Endothelial cell of umbilical vein (primary cell): ENCODE data around the gene CHIT1. TPM values are rescaled to one million over a fixed set of nuclear protein-coding genes. Genes with fewer than 3 reads are reported as not detected.

Experiments used
- BruUV-seq: library from RNA; stranded (reverse); fragments of 400-500 nt; replicated peaks from 2 replicates; lab custom pipeline; 2021; lab: Mats Ljungman, UMichigan
- CTCF ChIA-PET: fragments of 300-600, 350-600 bp; sonication (Branson Sonifier 250); formaldehyde crosslinking; loops from one replicate; lab custom pipeline; 2021; ENCODE audit warnings: antibody characterized with exemption, inconsistent platforms; lab: Charles Lee
- POLR2A ChIA-PET: fragments of 300-600, 350-600 bp; sonication (Branson Sonifier 250); formaldehyde crosslinking; loops from one replicate; lab custom pipeline; 2021; ENCODE audit warnings: antibody characterized with exemption, inconsistent platforms; lab: Charles Lee
- DNase-seq: peaks from one replicate; pipeline ENCODE4 v3.0.0-alpha.2; 2011; ENCODE audit warnings: low read depth, low spot score
- FAIRE-seq: peaks from 2 replicates; lab custom pipeline; 2011; peaks lifted over from hg19 to GRCh38; lab: Jason Lieb, UNC
- H2AFZ ChIP-seq: 2 replicates; pipeline ENCODE4 v1.6.0; 2012; ENCODE audit warnings: low read depth, low read length, control low read depth, inconsistent platforms
- H3K27ac ChIP-seq: 2 replicates; pipeline ENCODE4 v1.5.1; 2011; ENCODE audit warnings: low read depth, mild to moderate bottlenecking, control low read depth, low read length, moderate library complexity; ENCODE audit not compliant: insufficient read depth
- H3K27me3 ChIP-seq, 2 experiments: 2 replicates each; pipeline versions ENCODE4 v1.6.0 to v1.6.1; 2011; ENCODE audit warnings: low read length in 2 of 2, mixed read lengths in 1 of 2; ENCODE audit not compliant: control insufficient read depth in 2 of 2, insufficient read depth in 2 of 2
- H3K36me3 ChIP-seq, 2 experiments: 2 replicates in 1 of 2; 3 replicates in 1 of 2; pipeline ENCODE4 v1.5.1; 2011; ENCODE audit warnings: low read length in 2 of 2, mild to moderate bottlenecking in 1 of 2, moderate library complexity in 1 of 2; ENCODE audit not compliant: control insufficient read depth in 2 of 2, insufficient read depth in 2 of 2; ENCODE audit errors: extremely low read depth in 1 of 2
- H3K4me1 ChIP-seq: 3 replicates; pipeline ENCODE4 v1.5.1; 2011; ENCODE audit warnings: mild to moderate bottlenecking, low read length; ENCODE audit not compliant: control insufficient read depth, insufficient read depth; ENCODE audit errors: extremely low read depth
- H3K4me2 ChIP-seq: 2 replicates; pipeline ENCODE4 v1.6.1; 2011; ENCODE audit warnings: low read length, control low read depth, mixed read lengths; ENCODE audit not compliant: insufficient read depth
- H3K4me3 ChIP-seq, 3 experiments: fragments of 200-600 bp in 1 of 3; sonication (generic), shearing (Covaris generic) in 1 of 3; replicated peaks in 1 of 3; 2 replicates each; pipeline ENCODE4 v1.5.1; 2011 to 2016; ENCODE audit warnings: control low read depth in 3 of 3, low read length in 3 of 3, mild to moderate bottlenecking in 2 of 3, inconsistent platforms in 1 of 3, low read depth in 1 of 3, moderate library complexity in 1 of 3; ENCODE audit not compliant: insufficient read depth in 1 of 3
- H3K79me2 ChIP-seq: 2 replicates; pipeline ENCODE4 v1.6.0; 2012; ENCODE audit warnings: low read length, inconsistent platforms; ENCODE audit not compliant: control insufficient read depth, insufficient read depth
- H3K9ac ChIP-seq: replicated peaks from 2 replicates; pipeline ENCODE3; 2011; ENCODE audit warnings: low read length, control low read depth; ENCODE audit not compliant: insufficient read depth; ENCODE audit errors: extremely low read depth
- H3K9me1 ChIP-seq: replicated peaks from 3 replicates; pipeline ENCODE4 v1.6.0; 2011; ENCODE audit warnings: mild to moderate bottlenecking, low read length; ENCODE audit not compliant: control insufficient read depth, insufficient read depth; ENCODE audit errors: extremely low read depth
- H3K9me3 ChIP-seq: replicated peaks from 2 replicates; pipeline ENCODE4 v1.5.1; 2012; ENCODE audit warnings: low read length, inconsistent platforms; ENCODE audit not compliant: control insufficient read depth, insufficient read depth
- H4K20me1 ChIP-seq: replicated peaks from 2 replicates; pipeline ENCODE3; 2011; ENCODE audit warnings: mild to moderate bottlenecking, low read length; ENCODE audit not compliant: control insufficient read depth, insufficient read depth; ENCODE audit errors: extremely low read depth
- EZH2 ChIP-seq: IDR thresholded peaks from 2 replicates; pipeline ENCODE4 v1.6.1; 2012; ENCODE audit warnings: borderline replicate concordance, low read depth, mild to moderate bottlenecking, moderate library complexity, low read length, inconsistent platforms; ENCODE audit not compliant: severe bottlenecking
- FOS ChIP-seq: IDR thresholded peaks from 2 replicates; pipeline ENCODE4 v1.6.1; 2011; ENCODE audit warnings: mild to moderate bottlenecking, low read length, moderate library complexity, borderline replicate concordance; ENCODE audit not compliant: insufficient read depth
- JUN ChIP-seq: IDR thresholded peaks from 2 replicates; pipeline ENCODE4 v1.6.1; 2011; ENCODE audit warnings: borderline replicate concordance, low read depth; ENCODE audit not compliant: insufficient read length, insufficient read depth
- MYC ChIP-seq: IDR thresholded peaks from one replicate; pipeline ENCODE4 v1.6.1; 2011; ENCODE audit warnings: mild to moderate bottlenecking, low read depth, low read length
- POLR2A ChIP-seq: IDR thresholded peaks from 2 replicates; pipeline ENCODE4 v1.6.1; 2012; ENCODE audit warnings: low read depth, mild to moderate bottlenecking, control low read depth, low read length
- POLR2AphosphoS5 ChIP-seq: IDR thresholded peaks from 2 replicates; pipeline ENCODE4 v1.6.1; 2012; ENCODE audit warnings: low read depth, mild to moderate bottlenecking, control low read depth, low read length, moderate library complexity; ENCODE audit not compliant: insufficient read depth
- dilution Hi-C: fragments of 300-500 bp; cut with MboI; formaldehyde crosslinking; loops from one replicate; pipeline ENCODE4 v1.15.0; 2019; ENCODE audit warnings: low sequenced_read_pairs; ENCODE audit not compliant: extremely low pct_ligation_motif_present
- intact Hi-C: fragments of 100-400 bp; cut with micrococcal nuclease; formaldehyde crosslinking; loops from one replicate; pipeline ENCODE4 v1.10.0; 2022
- polyA plus RNA-seq, 4 experiments: library from polyadenylated mRNA; depleted of rRNA in 3 of 4; stranded (reverse) in 3 of 4; unstranded in 1 of 4; fragments of >200 nt; gene quantifications; 2 replicates each; pipeline versions ENCODE4 v1.2.1 to v1.2.3, GENCODE V29; 2011 to 2012; ENCODE audit warnings: missing spikeins in 1 of 4
- total RNA-seq: library from RNA; stranded (reverse); gene quantifications from 2 replicates; pipeline ENCODE4 v1.2.3, GENCODE V29; 2021
- TF ChIP-seq, protein P1 (sequence below), 2 donors: IDR thresholded peaks; 1 replicate in 1 of 2; 2 replicates in 1 of 2; pipeline ENCODE4 v1.5.1; 2011; ENCODE audit warnings: low read length in 2 of 2, mild to moderate bottlenecking in 2 of 2, moderate library complexity in 2 of 2, control low read depth in 1 of 2, inconsistent platforms in 1 of 2, low read depth in 1 of 2; ENCODE audit not compliant: insufficient read depth in 1 of 2; ENCODE audit errors: extremely low read depth in 1 of 2

Gene CHIT1
- total and polyA plus RNA-seq, 2 donors (not counting 3 experiments of a cell fraction or from before 2014, with no cell fraction given), result not detected

DNA sequence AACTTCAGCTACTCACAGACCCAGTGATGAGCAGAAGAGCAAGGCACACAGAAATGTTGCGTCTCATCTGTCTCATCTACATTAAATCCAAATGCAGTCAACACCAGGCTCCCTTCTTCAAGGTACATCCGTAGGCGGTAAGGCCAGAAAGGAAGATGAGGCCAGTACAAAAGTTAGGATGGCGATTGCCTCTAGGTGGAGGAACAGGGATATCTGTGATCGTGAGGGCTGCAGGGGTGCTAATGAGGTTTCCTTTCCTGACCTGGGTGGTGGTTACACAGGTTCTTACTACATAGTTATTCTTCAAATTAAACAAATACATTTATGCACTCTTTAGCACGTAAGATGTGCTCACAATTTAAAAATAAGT is 52.5 kb downstream of the CHIT1 start:
- H3K27me3 ChIP-seq, result no peaks in the 10 kb centered on the region
- no TSS peak for BruUV-seq
- intact Hi-C loops (no loop called here), dilution Hi-C loops (no loop called here)
- no peak overlapping the region for H3K9ac ChIP-seq
- H3K4me2 ChIP-seq, result no peak overlapping the region
- no peaks in the 10 kb centered on the region for H3K79me2 ChIP-seq
- DNase-seq (no peak), FAIRE-seq (no peak)
- H3K9me3 ChIP-seq, result no peaks in the 10 kb centered on the region
- ChIA-PET POLR2A (no interaction called here), CTCF (interaction anchor here (1.2 to 3.6 kb wide), 2 partner anchors 59 to 138 kb away, joined by 4 to 17 read pairs; no protein-coding TSS in a partner anchor)
- H3K4me3 ChIP-seq, result no peak overlapping the region
- no peak overlapping the region for H2AFZ ChIP-seq
- H3K36me3 ChIP-seq, result no peaks in the 10 kb centered on the region
- no peak for TF ChIP-seq POLR2A
- TF ChIP-seq EZH2, result no peak
- no peak for TF ChIP-seq MYC
- TF ChIP-seq, protein P1, sequence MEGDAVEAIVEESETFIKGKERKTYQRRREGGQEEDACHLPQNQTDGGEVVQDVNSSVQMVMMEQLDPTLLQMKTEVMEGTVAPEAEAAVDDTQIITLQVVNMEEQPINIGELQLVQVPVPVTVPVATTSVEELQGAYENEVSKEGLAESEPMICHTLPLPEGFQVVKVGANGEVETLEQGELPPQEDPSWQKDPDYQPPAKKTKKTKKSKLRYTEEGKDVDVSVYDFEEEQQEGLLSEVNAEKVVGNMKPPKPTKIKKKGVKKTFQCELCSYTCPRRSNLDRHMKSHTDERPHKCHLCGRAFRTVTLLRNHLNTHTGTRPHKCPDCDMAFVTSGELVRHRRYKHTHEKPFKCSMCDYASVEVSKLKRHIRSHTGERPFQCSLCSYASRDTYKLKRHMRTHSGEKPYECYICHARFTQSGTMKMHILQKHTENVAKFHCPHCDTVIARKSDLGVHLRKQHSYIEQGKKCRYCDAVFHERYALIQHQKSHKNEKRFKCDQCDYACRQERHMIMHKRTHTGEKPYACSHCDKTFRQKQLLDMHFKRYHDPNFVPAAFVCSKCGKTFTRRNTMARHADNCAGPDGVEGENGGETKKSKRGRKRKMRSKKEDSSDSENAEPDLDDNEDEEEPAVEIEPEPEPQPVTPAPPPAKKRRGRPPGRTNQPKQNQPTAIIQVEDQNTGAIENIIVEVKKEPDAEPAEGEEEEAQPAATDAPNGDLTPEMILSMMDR (IDR thresholded peaks at IDR 0.05; ENCODE audit: extremely low read depth in 1 of 2, insufficient read depth in 1 of 2, low read depth in 1 of 2, low read length in 2 of 2), result no peak
- no peak for TF ChIP-seq FOS
- TF ChIP-seq JUN, result no peak
- no peak for TF ChIP-seq POLR2AphosphoS5
- H3K9me1 ChIP-seq, result no peaks in the 10 kb centered on the region
- no peaks in the 10 kb centered on the region for H4K20me1 ChIP-seq
- H3K27ac ChIP-seq, result no peak overlapping the region
- H3K4me1 ChIP-seq, result peaks cover 6% of the 10 kb centered on the region
